Measurements from ENCODE around the gene GIGYF1. TPM values are rescaled to one million over a fixed set of nuclear protein-coding genes. Genes with fewer than 3 reads are reported as not detected.

Gene GIGYF1
- total and polyA plus RNA-seq, 2 of the 13 experiments (the other 11 are each of a cell fraction or from before 2014, with no cell fraction given): 7.6 to 16.1 TPM

- TF ChIP-seq ZNF180 (CRISPR knock-in tag; IDR thresholded peaks at IDR 0.05; ENCODE audit: borderline replicate concordance, low read depth) (no peak), MIXL1 (CRISPR knock-in tag; IDR thresholded peaks at IDR 0.05) (no peak), ATRX (CRISPR knock-in tag; IDR thresholded peaks at IDR 0.05; ENCODE audit: borderline replicate concordance) (no peak), ZNF510 (CRISPR knock-in tag; IDR thresholded peaks at IDR 0.05; ENCODE audit: low read depth) (no peak), IKZF1 (IDR thresholded peaks at IDR 0.05) (no peak), TRAFD1 (CRISPR knock-in tag; IDR thresholded peaks at IDR 0.05; ENCODE audit: borderline replicate concordance) (no peak), SIX4 (CRISPR knock-in tag; IDR thresholded peaks at IDR 0.05) (no peak), ZIK1 (CRISPR knock-in tag; IDR thresholded peaks at IDR 0.05; ENCODE audit: borderline replicate concordance, low read depth) (0 out of 2 replicates have a peak, but pooled peaks have one; percentile 16), NFE2 (CRISPR knock-in tag; IDR thresholded peaks at IDR 0.05) (no peak), ZNF580 (CRISPR knock-in tag; IDR thresholded peaks at IDR 0.05; ENCODE audit: borderline replicate concordance, low read depth) (no peak), HMG20A (CRISPR knock-in tag; IDR thresholded peaks at IDR 0.05; ENCODE audit: borderline replicate concordance) (no peak), TMF1 (CRISPR knock-in tag; IDR thresholded peaks at IDR 0.05; ENCODE audit: low read depth) (no peak), NFE2L1 (CRISPR knock-in tag; IDR thresholded peaks at IDR 0.05; ENCODE audit: borderline replicate concordance) (no peak), HNF4A (CRISPR knock-in tag; IDR thresholded peaks at IDR 0.05) (peak; percentile 56), HDAC1 (CRISPR knock-in tag; IDR thresholded peaks at IDR 0.05) (peak; percentile 61; the same call in 1 of the 2 replicates), CHD2 (IDR thresholded peaks at IDR 0.05; ENCODE audit: low read depth, low read length) (no peak), MED8 (CRISPR knock-in tag; IDR thresholded peaks at IDR 0.05; ENCODE audit: insufficient replicate concordance) (no peak), EED (CRISPR knock-in tag; IDR thresholded peaks at IDR 0.05) (no peak), SALL2 (CRISPR knock-in tag; IDR thresholded peaks at IDR 0.05) (no peak), RARA (CRISPR knock-in tag; IDR thresholded peaks at IDR 0.05) (peak; percentile 58)
- TF ChIP-seq, protein P1, sequence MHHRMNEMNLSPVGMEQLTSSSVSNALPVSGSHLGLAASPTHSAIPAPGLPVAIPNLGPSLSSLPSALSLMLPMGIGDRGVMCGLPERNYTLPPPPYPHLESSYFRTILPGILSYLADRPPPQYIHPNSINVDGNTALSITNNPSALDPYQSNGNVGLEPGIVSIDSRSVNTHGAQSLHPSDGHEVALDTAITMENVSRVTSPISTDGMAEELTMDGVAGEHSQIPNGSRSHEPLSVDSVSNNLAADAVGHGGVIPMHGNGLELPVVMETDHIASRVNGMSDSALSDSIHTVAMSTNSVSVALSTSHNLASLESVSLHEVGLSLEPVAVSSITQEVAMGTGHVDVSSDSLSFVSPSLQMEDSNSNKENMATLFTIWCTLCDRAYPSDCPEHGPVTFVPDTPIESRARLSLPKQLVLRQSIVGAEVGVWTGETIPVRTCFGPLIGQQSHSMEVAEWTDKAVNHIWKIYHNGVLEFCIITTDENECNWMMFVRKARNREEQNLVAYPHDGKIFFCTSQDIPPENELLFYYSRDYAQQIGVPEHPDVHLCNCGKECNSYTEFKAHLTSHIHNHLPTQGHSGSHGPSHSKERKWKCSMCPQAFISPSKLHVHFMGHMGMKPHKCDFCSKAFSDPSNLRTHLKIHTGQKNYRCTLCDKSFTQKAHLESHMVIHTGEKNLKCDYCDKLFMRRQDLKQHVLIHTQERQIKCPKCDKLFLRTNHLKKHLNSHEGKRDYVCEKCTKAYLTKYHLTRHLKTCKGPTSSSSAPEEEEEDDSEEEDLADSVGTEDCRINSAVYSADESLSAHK (CRISPR knock-in tag; IDR thresholded peaks at IDR 0.05; ENCODE audit: borderline replicate concordance): no peak
- TF ChIP-seq, protein P2, sequence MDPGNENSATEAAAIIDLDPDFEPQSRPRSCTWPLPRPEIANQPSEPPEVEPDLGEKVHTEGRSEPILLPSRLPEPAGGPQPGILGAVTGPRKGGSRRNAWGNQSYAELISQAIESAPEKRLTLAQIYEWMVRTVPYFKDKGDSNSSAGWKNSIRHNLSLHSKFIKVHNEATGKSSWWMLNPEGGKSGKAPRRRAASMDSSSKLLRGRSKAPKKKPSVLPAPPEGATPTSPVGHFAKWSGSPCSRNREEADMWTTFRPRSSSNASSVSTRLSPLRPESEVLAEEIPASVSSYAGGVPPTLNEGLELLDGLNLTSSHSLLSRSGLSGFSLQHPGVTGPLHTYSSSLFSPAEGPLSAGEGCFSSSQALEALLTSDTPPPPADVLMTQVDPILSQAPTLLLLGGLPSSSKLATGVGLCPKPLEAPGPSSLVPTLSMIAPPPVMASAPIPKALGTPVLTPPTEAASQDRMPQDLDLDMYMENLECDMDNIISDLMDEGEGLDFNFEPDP (CRISPR knock-in tag; conservative IDR thresholded peaks at IDR 0.05): 0 out of 2 replicates have a peak, but pooled peaks have one; percentile 94
Measured at GRCh38 chr7:100720671-100721504, 26.8 kb upstream of the GIGYF1 start (continued).

Measured in HepG2 (cell line).